GM12892 (cell line): ENCODE measurements around the gene VAV3.

Source experiments
- DNase-seq: peaks from one replicate; pipeline ENCODE4 v3.0.0; 2011; ENCODE audit not compliant: insufficient read length
- FAIRE-seq: peaks from 2 replicates; lab custom pipeline; 2011; peaks lifted over from hg19 to GRCh38; lab: Jason Lieb, UNC
- POLR2A ChIP-seq: IDR thresholded peaks from 2 replicates; pipeline ENCODE4 v1.6.1; 2011; ENCODE audit warnings: low read depth, low read length, control low read depth
- POLR2AphosphoS5 ChIP-seq: IDR thresholded peaks from 2 replicates; pipeline ENCODE4 v1.6.1; 2011; ENCODE audit warnings: low read depth, low read length, control low read depth
- TAF1 ChIP-seq: IDR thresholded peaks from 2 replicates; pipeline ENCODE4 v1.6.1; 2011; ENCODE audit warnings: low read depth, mild to moderate bottlenecking, control low read depth, low read length, borderline replicate concordance

The VAV3 gene

GRCh38 chr1:107934578-107934977 lies 30.4 kb downstream of the VAV3 start:
- no peak for TF ChIP-seq TAF1
- no peak for TF ChIP-seq POLR2A
- TF ChIP-seq POLR2AphosphoS5, result no peak
- FAIRE-seq (no peak), DNase-seq (no peak)

GRCh38 chr1:107933736-107934135 lies 31.2 kb downstream of the VAV3 start:
- TF ChIP-seq POLR2A (no peak), TAF1 (no peak), POLR2AphosphoS5 (no peak)
- FAIRE-seq (no peak), DNase-seq (no peak)

- DNase-seq (no peak), FAIRE-seq (no peak)
- TF ChIP-seq TAF1 (no peak), POLR2AphosphoS5 (no peak), POLR2A (no peak)
Observed at GRCh38 chr1:107930292-107930691, 34.7 kb downstream of the VAV3 start.

- DNase-seq, result no peak
- FAIRE-seq, result no peak
- TF ChIP-seq POLR2A (no peak), TAF1 (no peak), POLR2AphosphoS5 (no peak)
Observed at GRCh38 chr1:107927820-107928219, 37.2 kb downstream of the VAV3 start.

- DNase-seq, result no peak
- no peak for FAIRE-seq
- TF ChIP-seq POLR2A (no peak), POLR2AphosphoS5 (no peak), TAF1 (no peak)
Observed at GRCh38 chr1:107926436-107927080, 38.4 kb downstream of the VAV3 start.

GRCh38 chr1:107925565-107925964 lies 39.4 kb downstream of the VAV3 start:
- TF ChIP-seq POLR2A (no peak), POLR2AphosphoS5 (no peak), TAF1 (no peak)
- DNase-seq (no peak), FAIRE-seq (no peak)

- TF ChIP-seq POLR2A (no peak), POLR2AphosphoS5 (no peak), TAF1 (no peak)
- DNase-seq, result no peak
Observed at GRCh38 chr1:107920999-107921398, 44.0 kb downstream of the VAV3 start.

GRCh38 chr1:107920561-107920960 lies 44.4 kb downstream of the VAV3 start:
- no peak for TF ChIP-seq POLR2A
- no peak for TF ChIP-seq TAF1
- no peak for TF ChIP-seq POLR2AphosphoS5
- DNase-seq (no peak), FAIRE-seq (no peak)

More at GRCh38 chr1:107920999-107921398, 44.0 kb downstream of the VAV3 start:
- no peak for FAIRE-seq

GRCh38 chr1:107919953-107920352 lies 45.0 kb downstream of the VAV3 start:
- TF ChIP-seq POLR2A (no peak), TAF1 (no peak), POLR2AphosphoS5 (no peak)
- DNase-seq, result no peak
- FAIRE-seq, result no peak

GRCh38 chr1:107914119-107914765 lies 50.7 kb downstream of the VAV3 start:
- TF ChIP-seq TAF1 (no peak), POLR2A (no peak), POLR2AphosphoS5 (no peak)
- no peak for FAIRE-seq
- no peak for DNase-seq

GRCh38 chr1:107912656-107913055 lies 52.3 kb downstream of the VAV3 start:
- DNase-seq (no peak), FAIRE-seq (no peak)
- no peak for TF ChIP-seq POLR2AphosphoS5
- no peak for TF ChIP-seq POLR2A
- TF ChIP-seq TAF1, result no peak

- FAIRE-seq (no peak), DNase-seq (no peak)
- TF ChIP-seq TAF1 (no peak), POLR2AphosphoS5 (no peak), POLR2A (no peak)
Observed at GRCh38 chr1:107900090-107900945, 64.7 kb downstream of the VAV3 start.
